ENCODE results near the gene MEI4.
"Not testable (repeated sequence)": the region's sequence is repeated elsewhere in the genome, so short reads cannot be mapped to it uniquely, and the experiment has no call there.

Gene MEI4, protein sequence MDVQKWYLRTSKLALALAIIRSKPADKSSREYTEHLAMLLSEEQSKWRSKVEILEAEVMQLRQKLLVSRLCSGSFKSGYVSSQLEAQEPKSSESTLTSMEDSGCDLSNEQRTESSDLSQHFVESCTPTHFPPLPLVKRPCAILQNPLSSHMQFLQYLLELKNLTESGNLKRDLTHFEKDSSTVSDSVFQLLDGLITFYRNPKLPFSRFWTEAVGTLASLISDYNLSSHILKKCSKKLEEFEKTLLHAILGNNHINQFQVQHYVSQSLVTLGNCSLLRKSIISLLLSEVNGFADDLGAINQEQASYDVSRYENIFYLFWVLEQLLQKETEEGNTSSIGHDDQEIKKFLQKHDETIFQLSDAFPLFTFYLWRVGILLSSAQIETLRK

DNA sequence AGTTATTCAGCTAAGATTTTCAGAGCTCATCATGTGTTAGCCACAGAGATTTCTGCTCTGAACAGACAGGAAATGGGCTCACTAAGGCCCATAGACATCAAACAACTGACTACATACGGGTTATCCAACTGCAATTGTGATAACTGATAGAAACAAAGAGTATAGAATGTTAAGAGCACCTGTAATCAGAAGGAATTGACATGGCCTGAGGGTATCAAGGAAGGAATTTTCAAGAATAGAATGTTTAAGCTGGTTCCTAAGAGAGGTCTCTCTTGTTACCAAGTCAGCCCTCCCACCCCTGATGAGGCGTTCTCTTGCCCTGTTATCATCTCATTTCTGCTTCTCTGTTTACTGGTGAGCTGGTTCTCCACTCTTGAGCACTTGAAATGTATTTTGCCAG, at the start of gene MEI4:
Gene MEI4 (plus strand): TSS at position 301 of the 400 bp plus-strand sequence. CDS start 37,633 bp downstream, outside the sequence.
- no peak for DNase-seq

GRCh38 chr6:77604476-77604875, 48.4 kb upstream of the MEI4 start:
- no peak for DNase-seq

- no peak for DNase-seq
Observed at GRCh38 chr6:77607004-77607403, 45.8 kb upstream of the MEI4 start.

DNA sequence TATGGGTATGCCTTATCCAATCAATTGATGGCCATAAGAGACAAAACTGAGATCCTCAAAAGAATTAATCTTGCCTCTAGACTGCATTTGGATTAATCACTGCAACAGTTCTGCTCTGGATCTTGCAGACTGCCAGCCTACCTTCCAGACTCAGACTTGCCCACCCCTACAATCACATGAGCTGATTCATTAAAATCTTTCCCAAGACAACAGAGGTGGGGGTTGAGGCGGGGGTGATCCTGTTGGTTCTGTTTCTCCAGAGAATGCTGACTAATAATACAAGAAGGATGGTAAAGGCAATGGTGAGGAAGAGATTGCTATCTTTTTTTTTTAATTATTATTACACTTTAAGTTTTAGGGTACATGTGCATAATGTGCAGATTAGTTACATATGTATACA, 43.7 kb upstream of the MEI4 start:
- no peak for DNase-seq

DNA sequence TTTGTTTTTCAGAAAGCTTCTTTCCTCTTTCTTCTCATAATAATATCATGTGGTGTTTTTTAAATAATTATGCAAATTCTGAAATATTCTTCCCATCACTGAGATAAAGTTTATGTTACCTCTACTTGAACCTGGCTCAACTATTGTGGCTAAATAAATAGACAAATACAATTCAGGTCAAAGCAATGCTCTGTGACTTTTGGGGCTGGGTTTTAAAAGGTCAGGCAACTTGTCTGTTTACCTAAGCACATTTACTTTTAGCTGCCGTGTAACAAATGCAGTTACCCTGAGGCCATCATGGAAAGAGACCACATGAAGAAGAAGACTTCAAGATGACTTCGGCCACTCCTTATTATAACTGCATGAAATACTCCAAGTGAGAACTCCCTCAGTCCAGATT, 33.7 kb upstream of the MEI4 start:
- no peak for DNase-seq

DNA sequence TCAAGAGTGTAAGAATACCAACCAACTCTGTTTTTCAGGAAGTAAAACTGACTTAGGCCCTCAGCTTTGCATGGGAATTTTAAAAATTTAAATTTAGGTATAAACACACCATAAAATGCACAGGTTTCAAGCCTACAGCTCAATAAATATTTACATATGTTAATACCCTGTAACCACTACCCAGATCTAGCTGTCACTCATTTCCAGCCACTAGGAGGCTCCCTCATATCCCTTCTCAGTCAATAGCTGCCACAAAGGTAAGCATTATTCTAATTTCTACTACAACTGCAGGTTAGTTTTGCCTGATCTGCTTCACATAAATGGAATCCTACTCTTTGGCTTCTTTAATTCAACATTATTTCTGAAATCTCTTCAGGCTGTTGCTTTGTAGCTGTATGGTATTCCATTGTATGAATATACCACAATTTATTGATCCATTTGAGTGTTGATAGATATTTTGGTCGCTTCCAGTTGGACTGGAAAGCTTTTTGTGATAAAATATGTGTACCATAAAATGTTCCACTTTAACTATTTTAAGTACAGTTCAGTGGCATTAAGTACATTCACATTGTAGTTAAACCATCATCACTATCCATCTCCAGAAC, 32.5 kb upstream of the MEI4 start:
- DNase-seq, result no peak

DNA sequence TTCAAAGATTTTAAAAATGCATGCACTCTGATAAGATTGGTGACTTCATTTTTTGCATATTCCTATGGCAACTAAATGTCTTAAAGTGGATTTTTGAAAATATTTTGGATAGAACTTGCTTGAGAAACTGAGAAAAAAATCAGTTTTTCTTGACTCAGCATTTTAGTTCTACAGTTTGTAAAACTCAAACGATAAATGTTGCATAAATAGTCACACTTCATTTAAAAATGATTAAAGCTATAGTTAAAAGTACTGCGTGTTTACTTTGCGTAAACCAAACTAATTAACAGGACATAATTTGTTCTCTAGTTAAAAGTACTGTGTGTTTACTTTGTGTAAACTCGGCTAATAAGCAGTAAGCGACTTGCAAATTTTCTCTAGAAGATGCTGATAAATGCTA, 28.3 kb upstream of the MEI4 start:
- no peak for DNase-seq

GRCh38 chr6:77626426-77626825, 26.4 kb upstream of the MEI4 start:
- DNase-seq, result no peak

DNA sequence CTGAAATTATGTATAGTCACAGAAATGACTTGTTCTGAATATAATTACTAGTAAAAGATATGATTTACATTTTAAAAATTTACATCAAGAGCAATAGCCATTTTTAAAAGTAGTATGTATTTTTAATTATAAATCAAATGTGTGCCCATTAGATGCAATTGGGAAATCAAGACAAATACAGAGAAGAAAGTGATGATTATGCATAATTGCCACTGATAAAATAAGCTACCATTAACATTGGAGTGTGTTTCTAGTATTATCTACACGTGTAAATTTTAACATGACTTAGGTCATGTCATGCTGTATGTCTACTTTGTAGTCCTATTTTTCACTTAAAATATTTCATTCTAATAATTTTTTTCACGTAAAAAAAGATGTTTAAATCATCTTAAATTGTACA, 22.8 kb upstream of the MEI4 start:
- no peak for DNase-seq

GRCh38 chr6:77633471-77633870, 19.4 kb upstream of the MEI4 start:
- no peak for DNase-seq

- DNase-seq, result no peak
Observed at GRCh38 chr6:77633993-77634715, 18.7 kb upstream of the MEI4 start.

- DNase-seq, result no peak
Observed at GRCh38 chr6:77638129-77638830, 14.6 kb upstream of the MEI4 start.

- DNase-seq, result no peak
Observed at GRCh38 chr6:77644102-77644705, 8.6 kb upstream of the MEI4 start.

DNA sequence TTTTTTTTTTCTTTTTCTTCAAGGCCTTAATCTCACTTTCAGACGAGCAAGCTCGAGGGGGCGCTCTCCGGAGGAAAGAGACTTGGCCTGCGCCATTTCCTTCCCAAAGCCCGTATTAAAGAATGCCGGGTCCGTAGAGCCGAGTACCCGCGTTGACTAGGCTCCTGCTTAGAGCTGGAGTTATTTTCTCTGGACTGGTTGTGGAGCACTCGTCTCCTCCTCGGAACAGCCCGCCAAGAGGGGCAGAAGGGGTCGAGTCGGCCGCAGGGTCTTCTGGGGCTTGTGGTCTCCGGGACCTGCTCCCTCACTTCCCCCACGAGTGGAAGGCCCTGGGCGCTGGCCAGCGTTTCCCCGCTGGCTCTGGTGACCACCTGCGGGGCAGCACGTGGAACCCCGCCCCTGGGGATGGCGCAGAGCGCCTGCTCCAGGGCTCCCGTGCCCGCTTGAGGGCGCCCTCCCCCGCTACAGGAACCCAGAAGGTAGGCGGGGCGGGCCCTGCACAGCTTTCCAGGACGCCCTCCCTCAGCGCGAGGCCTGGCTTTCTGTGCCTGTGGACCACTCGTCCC, 2.7 kb upstream of the MEI4 start:
- DNase-seq, result no peak

- no peak for DNase-seq
Observed at GRCh38 chr6:77653816-77654215, 977 bp downstream of the MEI4 start.

DNA sequence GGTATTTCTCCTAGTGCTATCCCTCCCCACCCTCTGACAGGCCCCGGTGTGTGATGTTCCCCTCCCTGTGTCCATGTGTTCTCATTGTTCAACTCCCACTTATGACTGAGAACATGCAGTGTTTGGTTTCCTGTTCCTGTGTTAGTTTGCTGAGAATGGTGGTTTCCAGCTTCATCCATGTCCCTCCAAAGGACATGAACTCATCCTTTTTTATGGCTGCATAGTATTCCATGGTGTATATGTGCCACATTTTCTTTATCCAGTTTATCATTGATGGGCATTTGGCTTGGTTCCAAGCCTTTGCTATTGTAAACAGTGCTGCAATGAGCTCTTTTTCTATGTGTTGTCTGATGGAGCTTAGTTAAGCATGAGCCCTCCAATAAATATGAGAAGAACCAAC, 2.2 kb downstream of the MEI4 start:
- not testable (repeated sequence) for DNase-seq

DNA sequence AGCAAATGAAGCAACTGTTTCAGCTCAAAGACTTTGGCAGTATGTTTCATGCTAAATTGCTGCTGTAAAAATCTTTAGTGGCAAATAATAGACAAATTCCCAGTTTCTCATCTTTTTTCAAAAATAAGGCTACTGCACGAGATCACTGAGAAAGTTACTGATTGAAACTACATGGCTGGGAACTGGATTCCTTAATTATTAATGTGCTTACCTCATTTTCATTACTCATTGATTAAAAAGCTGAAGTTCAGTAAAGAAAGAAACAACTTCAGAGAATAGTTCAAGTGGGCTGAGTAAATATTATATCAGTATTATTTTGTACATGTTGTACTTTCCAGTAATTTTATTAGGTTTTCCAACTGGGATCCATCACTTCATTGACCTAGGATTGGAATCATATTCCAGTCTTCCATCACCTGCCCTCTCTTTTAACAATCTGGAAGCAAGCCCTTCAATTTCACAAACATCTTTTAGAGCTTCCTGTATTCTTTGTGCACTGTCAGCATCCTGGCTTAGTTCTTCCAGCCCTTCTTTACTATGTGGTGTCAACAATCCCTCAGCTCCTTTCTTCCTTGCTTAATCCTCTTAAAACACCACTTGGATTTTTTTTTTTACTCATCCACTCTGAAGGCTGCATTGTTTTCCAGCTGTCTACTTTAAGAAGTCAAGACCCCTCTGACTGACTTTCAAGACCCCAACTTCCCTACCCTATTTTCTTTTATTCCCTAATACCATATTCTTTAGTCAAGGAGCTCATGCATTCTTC, 4.3 kb downstream of the MEI4 start:
- DNase-seq, result no peak

DNA sequence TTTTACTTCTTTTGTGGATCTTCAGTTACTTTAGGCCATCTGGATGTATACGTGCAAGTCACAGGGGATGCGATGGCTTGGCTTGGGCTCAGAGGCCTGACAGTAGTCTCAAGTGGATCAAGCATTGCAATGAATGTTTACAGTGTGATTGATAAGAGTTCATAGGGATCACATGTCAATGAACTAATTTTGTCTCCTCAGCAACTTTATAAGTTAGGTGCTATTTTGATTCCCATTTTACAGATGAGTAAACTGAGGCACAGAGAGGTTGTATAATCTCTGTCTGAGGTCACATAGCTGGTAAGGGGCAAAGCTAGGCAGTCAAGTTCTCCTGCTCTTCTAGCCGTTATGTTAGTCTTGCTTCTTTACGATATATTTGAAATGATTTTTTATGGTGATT, 13.5 kb downstream of the MEI4 start:
- no peak for DNase-seq

- no peak for DNase-seq
Observed at GRCh38 chr6:77666846-77667245, 14.0 kb downstream of the MEI4 start.

GRCh38 chr6:77669913-77670312, 17.1 kb downstream of the MEI4 start:
- no peak for DNase-seq

GRCh38 chr6:77674211-77674610, 21.4 kb downstream of the MEI4 start:
- no peak for DNase-seq

GRCh38 chr6:77678048-77678447, 25.2 kb downstream of the MEI4 start:
- DNase-seq, result no peak
